B cell (primary cell): Measurements from ENCODE around the gene CDK4. TPM values are rescaled to one million over a fixed set of nuclear protein-coding genes. Genes with fewer than 3 reads are reported as not detected.
A peak's percentile ranks its signal among the peaks of the same experiment; 100 is the strongest.

Experiments used
- ATAC-seq: fragments of 200-7000 bp; cut with Tn5 transposase; one replicate; pipeline ENCODE4 v1.10.0; 2021; ENCODE audit warnings: low read depth, mild to moderate bottlenecking, moderate number of reproducible peaks, moderate library complexity
- CTCF ChIA-PET: fragments of 350-600 bp; sonication (Branson Sonifier 250); formaldehyde crosslinking; loops from one replicate; lab custom pipeline; 2021; ENCODE audit warnings: antibody characterized with exemption, inconsistent platforms; lab: Charles Lee
- POLR2A ChIA-PET: fragments of 350-600 bp; sonication (Branson Sonifier 250); formaldehyde crosslinking; loops from one replicate; lab custom pipeline; 2021; ENCODE audit warnings: antibody characterized with exemption; lab: Charles Lee
- DNase-seq: peaks from one replicate; pipeline ENCODE4 v3.0.0; 2013
- H2AFZ ChIP-seq: 2 replicates; pipeline ENCODE4 v1.6.1; 2012; ENCODE audit warnings: mild to moderate bottlenecking, low read depth, low read length; ENCODE audit not compliant: insufficient read depth, poor library complexity, severe bottlenecking
- H3K27ac ChIP-seq, 2 donors: 1 replicate in 1 of 2; 2 replicates in 1 of 2; pipeline ENCODE4 v1.5.1; 2012 to 2013; ENCODE audit warnings: low read length in 2 of 2, mild to moderate bottlenecking in 2 of 2, moderate library complexity in 1 of 2
- H3K27me3 ChIP-seq, 4 experiments: fragments of 200-600 bp in 1 of 4; sonication (generic) in 1 of 4; replicated peaks in 1 of 4; 1 replicate in 2 of 4; 2 replicates in 2 of 4; pipeline versions ENCODE4 v1.6.1 to v1.7.0; 2013 to 2016; ENCODE audit warnings: low read length in 3 of 4, mild to moderate bottlenecking in 2 of 4, mixed read lengths in 1 of 4, moderate library complexity in 1 of 4; ENCODE audit not compliant: insufficient read depth in 4 of 4, control insufficient read depth in 3 of 4; ENCODE audit errors: control extremely low read depth in 1 of 4
- H3K36me3 ChIP-seq, 2 experiments: replicated peaks in 1 of 2; 1 replicate in 1 of 2; 2 replicates in 1 of 2; pipeline versions ENCODE4 v1.6.1 to v1.7.1; 2013; ENCODE audit warnings: low read length in 1 of 2; ENCODE audit not compliant: insufficient read depth in 2 of 2, control insufficient read depth in 1 of 2; ENCODE audit errors: control extremely low read depth in 1 of 2, extremely low read depth in 1 of 2
- H3K4me1 ChIP-seq, 2 donors: fragments of 200-600 bp in 1 of 2; sonication (generic) in 1 of 2; 1 replicate in 1 of 2; 2 replicates in 1 of 2; pipeline versions ENCODE4 v1.5.1 to v1.6.1; 2013 to 2017; ENCODE audit warnings: low read length in 2 of 2; ENCODE audit not compliant: control insufficient read depth in 2 of 2, insufficient read depth in 2 of 2
- H3K4me2 ChIP-seq: replicated peaks from 2 replicates; pipeline ENCODE3; 2012; ENCODE audit warnings: mild to moderate bottlenecking, low read depth, low read length; ENCODE audit not compliant: poor library complexity, severe bottlenecking
- H3K4me3 ChIP-seq, 5 experiments: fragments of 200-600 bp in 1 of 5; sonication (generic) in 1 of 5; 1 replicate in 3 of 5; 2 replicates in 2 of 5; pipeline versions ENCODE4 v1.5.1 to v1.7.0; 2011 to 2016; ENCODE audit warnings: low read length in 4 of 5, mild to moderate bottlenecking in 4 of 5, low read depth in 2 of 5, control low read depth in 1 of 5, moderate library complexity in 1 of 5; ENCODE audit not compliant: insufficient read depth in 1 of 5; ENCODE audit errors: control extremely low read depth in 1 of 5, extremely low read depth in 1 of 5
- H3K79me2 ChIP-seq: fragments of 200-600 bp; sonication (generic); one replicate; pipeline ENCODE4 v1.6.0; 2016; ENCODE audit warnings: low read length; ENCODE audit not compliant: control insufficient read depth, insufficient read depth
- H3K9ac ChIP-seq: fragments of 200-600 bp; sonication (generic); 2 replicates; pipeline ENCODE4 v1.6.1; 2017; ENCODE audit warnings: mild to moderate bottlenecking, low read length, moderate library complexity
- H3K9me3 ChIP-seq, 3 donors: one replicate each; pipeline versions ENCODE4 v1.6.1 to v1.7.1; 2013; ENCODE audit warnings: low read length in 2 of 3; ENCODE audit not compliant: control insufficient read depth in 2 of 3, insufficient read depth in 1 of 3; ENCODE audit errors: control extremely low read depth in 1 of 3
- H4K20me1 ChIP-seq: 2 replicates; pipeline ENCODE4 v1.6.0; 2012; ENCODE audit warnings: mild to moderate bottlenecking, low read length; ENCODE audit not compliant: insufficient read depth, control insufficient read depth, poor library complexity, severe bottlenecking
- H3K27ac Mint-ChIP-seq: one replicate; pipeline ENCODE4 v1.8.0; 2021; ENCODE audit warnings: mixed read lengths
- H3K27me3 Mint-ChIP-seq: one replicate; pipeline ENCODE4 v1.8.0; 2021; ENCODE audit warnings: mixed read lengths
- H3K4me1 Mint-ChIP-seq: one replicate; pipeline ENCODE4 v1.8.0; 2021; ENCODE audit warnings: mixed read lengths
- H3K4me3 Mint-ChIP-seq: one replicate; pipeline ENCODE4 v1.8.0; 2021; ENCODE audit warnings: mixed read lengths
- H3K9me3 Mint-ChIP-seq: one replicate; pipeline ENCODE4 v1.8.0; 2022; ENCODE audit warnings: mixed read lengths; ENCODE audit not compliant: insufficient read depth
- CTCF ChIP-seq: fragments of 200-600 bp; IDR thresholded peaks from one replicate; pipeline ENCODE4 v1.8.0; 2022; ENCODE audit warnings: antibody characterized with exemption, mild to moderate bottlenecking
- EZH2 ChIP-seq: IDR thresholded peaks from 2 replicates; pipeline ENCODE4 v1.6.1; 2012; ENCODE audit warnings: borderline replicate concordance, low read depth, mild to moderate bottlenecking, moderate library complexity, low read length; ENCODE audit not compliant: insufficient read depth, poor library complexity, severe bottlenecking
- WGBS: methylation state at CpG from one replicate; pipeline ENCODE4 v1.1.5; 2013; ENCODE audit warnings: missing lambda C conversion rate; ENCODE audit not compliant: insufficient coverage; 5-methylcytosine and 5-hydroxymethylcytosine counted together
- intact Hi-C: fragments of 100-400 bp; cut with micrococcal nuclease; formaldehyde crosslinking; loops from one replicate; pipeline ENCODE4 v1.10.0; 2022
- polyA plus RNA-seq: library from polyadenylated mRNA; depleted of rRNA; stranded (reverse); fragments of >200 nt; gene quantifications from 2 replicates; pipeline ENCODE4 v1.2.3, GENCODE V29; 2012
- total RNA-seq, 2 donors: library from RNA; stranded (reverse); fragments of 120-200 nt in 1 of 2; gene quantifications; 1 replicate in 1 of 2; 2 replicates in 1 of 2; pipeline versions ENCODE4 v1.2.3 to v1.2.4, GENCODE V29; 2013 to 2022

The CDK4 gene
- total and polyA plus RNA-seq, 2 donors (not counting 1 experiment from before 2014, with no cell fraction given): 34.8 to 44.6 TPM

GRCh38 chr12:57746025-57746424 is 6.1 kb downstream of the CDK4 start:
- Histone ChIP-seq H2AFZ (no peak overlapping the region), H3K27ac (peak overlapping the region in 1 of 2 donors; percentile 94), H3K4me1 (peaks cover 25 to 47% of the 10 kb centered on the region in 2 donors), H4K20me1 (no peaks in the 10 kb centered on the region), H3K79me2 (peaks cover 50% of the 10 kb centered on the region), H3K4me3 (no peak overlapping the region), H3K9me3 (no peaks in the 10 kb centered on the region), H3K36me3 (peaks cover 2 to 41% of the 10 kb centered on the region in 2 experiments), H3K27me3 (no peaks in the 10 kb centered on the region), H3K4me2 (peak overlapping the region; percentile 91), H3K9ac (no peak overlapping the region)
- peak overlapping the region; percentile 91 for H3K27ac Mint-ChIP-seq
- POLR2A ChIA-PET: no interaction called here
- CTCF ChIA-PET: interaction anchor here (0.8 kb wide), 1 partner anchor 52 kb away, joined by 3 read pairs; the partner anchor contains the start of gene OS9
- WGBS: 83% methylated on average over 1 of the region's 3 CpGs
- H3K4me1 Mint-ChIP-seq: peaks cover 47% of the 10 kb centered on the region
- H3K4me3 Mint-ChIP-seq: peak overlapping the region; percentile 92
- no peaks in the 10 kb centered on the region for H3K27me3 Mint-ChIP-seq
- TF ChIP-seq EZH2 (no peak), CTCF (no peak)
- DNase-seq: no peak
- H3K9me3 Mint-ChIP-seq: no peaks in the 10 kb centered on the region
- intact Hi-C loops: no loop called here
- no peak for ATAC-seq

- peak overlapping the region; percentile 74 for H2AFZ ChIP-seq
Measured at GRCh38 chr12:57745485-57745881, 6.6 kb downstream of the CDK4 start.

More at GRCh38 chr12:57745485-57745881, 6.6 kb downstream of the CDK4 start:
- no peaks in the 10 kb centered on the region for H3K9me3 Mint-ChIP-seq
- TF ChIP-seq EZH2: no peak
- no peak for TF ChIP-seq CTCF
- peaks cover 5% of the 10 kb centered on the region for H4K20me1 ChIP-seq
- no peaks in the 10 kb centered on the region for H3K27me3 Mint-ChIP-seq
- DNase-seq (no peak), ATAC-seq (no peak)
- peaks cover 50% of the 10 kb centered on the region for H3K79me2 ChIP-seq
- peak overlapping the region; percentile 92 for H3K4me3 Mint-ChIP-seq
- peak overlapping the region; percentile 91 for H3K4me2 ChIP-seq
- 84% methylated on average over 3 of the region's 8 CpGs for WGBS
- no peaks in the 10 kb centered on the region for H3K27me3 ChIP-seq
- H3K4me1 ChIP-seq: peaks cover 29 to 47% of the 10 kb centered on the region in 2 donors
- ChIA-PET POLR2A (interaction anchor here (0.6 to 1.3 kb wide), 2 partner anchors 11 to 1109 kb away, joined by 4 to 7 read pairs; no protein-coding TSS in a partner anchor), CTCF (interaction anchor here (0.8 to 1.5 kb wide), 4 partner anchors 11 to 162 kb away, joined by 3 to 10 read pairs (median 6); partner anchors contain the start of gene OS9)
- H3K27ac ChIP-seq: peak overlapping the region; percentile 80 to 94
- peak overlapping the region; percentile 68 to 90 (median 86) for H3K4me3 ChIP-seq
- H3K36me3 ChIP-seq: peaks cover 2 to 36% of the 10 kb centered on the region in 2 experiments
- H3K4me1 Mint-ChIP-seq: peaks cover 47% of the 10 kb centered on the region
- intact Hi-C loops: no loop called here
- peak overlapping the region; percentile 91 for H3K27ac Mint-ChIP-seq
- no peaks in the 10 kb centered on the region for H3K9me3 ChIP-seq
- H3K9ac ChIP-seq: peak overlapping the region; percentile 94
